ENCODE results near the gene CPA1.

DNA sequence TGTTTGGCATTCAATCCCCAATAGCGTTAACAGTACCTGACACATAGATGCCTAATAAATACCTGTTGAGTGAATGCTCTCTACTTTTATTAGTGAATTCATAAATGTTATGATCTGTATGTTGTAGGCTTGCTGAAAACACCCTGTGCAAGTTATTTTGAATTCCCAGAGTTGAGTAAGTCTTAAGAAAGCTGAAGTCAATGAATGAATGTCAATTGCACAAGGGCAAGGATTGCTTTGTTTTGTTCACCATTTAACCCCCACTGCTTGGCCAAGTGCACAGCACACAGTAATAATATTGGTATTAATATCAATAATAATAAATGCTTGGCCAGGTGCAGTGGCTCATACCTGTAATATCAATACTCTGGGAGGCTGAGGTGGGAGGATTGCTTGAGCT is 10.2 kb downstream of the CPA1 start:
- TF ChIP-seq, protein P1, sequence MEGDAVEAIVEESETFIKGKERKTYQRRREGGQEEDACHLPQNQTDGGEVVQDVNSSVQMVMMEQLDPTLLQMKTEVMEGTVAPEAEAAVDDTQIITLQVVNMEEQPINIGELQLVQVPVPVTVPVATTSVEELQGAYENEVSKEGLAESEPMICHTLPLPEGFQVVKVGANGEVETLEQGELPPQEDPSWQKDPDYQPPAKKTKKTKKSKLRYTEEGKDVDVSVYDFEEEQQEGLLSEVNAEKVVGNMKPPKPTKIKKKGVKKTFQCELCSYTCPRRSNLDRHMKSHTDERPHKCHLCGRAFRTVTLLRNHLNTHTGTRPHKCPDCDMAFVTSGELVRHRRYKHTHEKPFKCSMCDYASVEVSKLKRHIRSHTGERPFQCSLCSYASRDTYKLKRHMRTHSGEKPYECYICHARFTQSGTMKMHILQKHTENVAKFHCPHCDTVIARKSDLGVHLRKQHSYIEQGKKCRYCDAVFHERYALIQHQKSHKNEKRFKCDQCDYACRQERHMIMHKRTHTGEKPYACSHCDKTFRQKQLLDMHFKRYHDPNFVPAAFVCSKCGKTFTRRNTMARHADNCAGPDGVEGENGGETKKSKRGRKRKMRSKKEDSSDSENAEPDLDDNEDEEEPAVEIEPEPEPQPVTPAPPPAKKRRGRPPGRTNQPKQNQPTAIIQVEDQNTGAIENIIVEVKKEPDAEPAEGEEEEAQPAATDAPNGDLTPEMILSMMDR (IDR thresholded peaks at IDR 0.05; ENCODE audit: insufficient read depth, low read length) = no peak
- no peak for TF ChIP-seq GABPA (IDR thresholded peaks at IDR 0.05; ENCODE audit: low read depth)
- no peak for TF ChIP-seq REST (IDR thresholded peaks at IDR 0.05; ENCODE audit: insufficient replicate concordance, low read depth)
- no peak for TF ChIP-seq POLR2AphosphoS5 (IDR thresholded peaks at IDR 0.05; ENCODE audit: low read depth)
- no peak for TF ChIP-seq SPI1 (IDR thresholded peaks at IDR 0.05; ENCODE audit: borderline replicate concordance, low read depth)

Measured in HL-60 (cell line).